H1 (cell line): ENCODE data around the gene ATPAF2. TPM values are rescaled to one million over a fixed set of nuclear protein-coding genes. Genes with fewer than 3 reads are reported as not detected.

Experiments
- CTCF ChIA-PET: fragments of 300-600 bp; sonication (Branson Sonifier 250); formaldehyde crosslinking; loops from one replicate; lab custom pipeline; 2021; ENCODE audit not compliant: partially characterized antibody; lab: Charles Lee
- POLR2A ChIA-PET: fragments of 300-600 bp; sonication (Branson Sonifier 250); formaldehyde crosslinking; loops from one replicate; lab custom pipeline; 2021; ENCODE audit warnings: inconsistent platforms; ENCODE audit not compliant: partially characterized antibody; lab: Charles Lee
- DNase-seq, 2 experiments: peaks; one replicate each; pipeline versions ENCODE4 v3.0.0 to v3.0.0-alpha.2; 2010 to 2022; ENCODE audit warnings: low spot score in 2 of 2, low read depth in 1 of 2, mixed read lengths in 1 of 2
- FAIRE-seq: peaks from 2 replicates; lab custom pipeline; 2011; peaks lifted over from hg19 to GRCh38; lab: Jason Lieb, UNC
- H2AFZ ChIP-seq: 2 replicates; pipeline ENCODE4 v1.8.1; 2012; ENCODE audit warnings: low read length, inconsistent platforms
- H2AK5ac ChIP-seq: 2 replicates; pipeline ENCODE4 v1.6.1; 2013; ENCODE audit warnings: low read depth, low read length
- H2BK120ac ChIP-seq: replicated peaks from 2 replicates; pipeline ENCODE3; 2013; ENCODE audit warnings: low read depth, low read length, inconsistent platforms
- H2BK12ac ChIP-seq: 2 replicates; pipeline ENCODE4 v1.6.1; 2013; ENCODE audit warnings: low read depth, low read length
- H2BK15ac ChIP-seq: 2 replicates; pipeline ENCODE4 v1.6.1; 2013; ENCODE audit warnings: low read length
- H2BK20ac ChIP-seq: 2 replicates; pipeline ENCODE4 v1.6.1; 2013; ENCODE audit warnings: low read length
- H2BK5ac ChIP-seq: 2 replicates; pipeline ENCODE4 v1.6.1; 2013; ENCODE audit warnings: low read depth, low read length
- H3K14ac ChIP-seq: 2 replicates; pipeline ENCODE4 v1.6.1; 2013; ENCODE audit warnings: inconsistent platforms; ENCODE audit not compliant: insufficient read length
- H3K18ac ChIP-seq: 2 replicates; pipeline ENCODE4 v1.6.1; 2013; ENCODE audit warnings: low read length; ENCODE audit errors: extremely low read depth
- H3K23ac ChIP-seq: 2 replicates; pipeline ENCODE4 v1.6.1; 2013; ENCODE audit warnings: inconsistent platforms; ENCODE audit not compliant: insufficient read length
- H3K23me2 ChIP-seq: 2 replicates; pipeline ENCODE4 v1.6.1; 2013; ENCODE audit warnings: low read depth, low read length
- H3K27ac ChIP-seq: 2 replicates; pipeline ENCODE4 v1.6.1; 2011; ENCODE audit warnings: low read depth, low read length, inconsistent platforms
- H3K27me3 ChIP-seq, 4 experiments: replicated peaks in 1 of 4; 1 replicate in 1 of 4; 2 replicates in 3 of 4; pipeline versions ENCODE4 v1.6.1 to v1.8.1; 2011 to 2013; ENCODE audit warnings: low read length in 3 of 4, mild to moderate bottlenecking in 3 of 4, inconsistent platforms in 2 of 4, mixed read lengths in 2 of 4, moderate library complexity in 1 of 4; ENCODE audit not compliant: control insufficient read depth in 3 of 4, insufficient read depth in 3 of 4; ENCODE audit errors: extremely low read depth in 1 of 4
- H3K36me3 ChIP-seq, 4 experiments: 2 replicates each; pipeline versions ENCODE4 v1.6.1 to v1.8.1; 2011 to 2013; ENCODE audit warnings: mild to moderate bottlenecking in 4 of 4, low read length in 3 of 4, moderate library complexity in 2 of 4, control low read depth in 1 of 4, inconsistent platforms in 1 of 4; ENCODE audit not compliant: insufficient read depth in 4 of 4, control insufficient read depth in 2 of 4
- H3K4ac ChIP-seq: replicated peaks from 2 replicates; pipeline ENCODE3; 2013; ENCODE audit warnings: low read length, low read depth, mixed read lengths, inconsistent platforms; ENCODE audit not compliant: insufficient read length
- H3K4me1 ChIP-seq, 4 experiments: replicated peaks in 1 of 4; 1 replicate in 1 of 4; 2 replicates in 3 of 4; pipeline versions ENCODE4 v1.6.1 to v1.8.1; 2011 to 2013; ENCODE audit warnings: low read length in 3 of 4, inconsistent platforms in 2 of 4, mixed read lengths in 1 of 4; ENCODE audit not compliant: insufficient read depth in 4 of 4, control insufficient read depth in 3 of 4
- H3K4me2 ChIP-seq, 2 experiments: 2 replicates each; pipeline versions ENCODE4 v1.6.1 to v1.8.1; 2011 to 2013; ENCODE audit warnings: low read depth in 2 of 2, low read length in 2 of 2, control low read depth in 1 of 2, inconsistent platforms in 1 of 2, mild to moderate bottlenecking in 1 of 2; ENCODE audit not compliant: insufficient read depth in 1 of 2
- H3K4me3 ChIP-seq, 4 experiments: fragments of 200-600, 300-600 bp in 1 of 4; sonication (generic), shearing (Covaris generic), sonication (Bioruptor Twin) in 1 of 4; 2 replicates each; pipeline versions ENCODE4 v1.5.1 to v1.8.1; 2011 to 2016; ENCODE audit warnings: low read length in 4 of 4, low read depth in 3 of 4, control low read depth in 2 of 4, inconsistent platforms in 2 of 4, mild to moderate bottlenecking in 2 of 4, mixed read lengths in 1 of 4, moderate library complexity in 1 of 4; ENCODE audit not compliant: insufficient read depth in 2 of 4; ENCODE audit errors: extremely low read depth in 1 of 4
- H3K56ac ChIP-seq: replicated peaks from 2 replicates; pipeline ENCODE3; 2013; ENCODE audit warnings: low read depth, mild to moderate bottlenecking, mixed read lengths, low read length, inconsistent platforms; ENCODE audit not compliant: insufficient read length
- H3K79me1 ChIP-seq: 2 replicates; pipeline ENCODE4 v1.6.1; 2013; ENCODE audit warnings: low read depth, low read length, control low read depth
- H3K79me2 ChIP-seq, 2 experiments: 2 replicates each; pipeline versions ENCODE4 v1.6.1 to v1.8.1; 2012 to 2013; ENCODE audit warnings: low read length in 2 of 2, mild to moderate bottlenecking in 2 of 2, inconsistent platforms in 1 of 2; ENCODE audit not compliant: insufficient read depth in 2 of 2, control insufficient read depth in 1 of 2
- H3K9ac ChIP-seq, 4 experiments: replicated peaks in 1 of 4; 1 replicate in 1 of 4; 2 replicates in 3 of 4; pipeline versions ENCODE4 v1.6.1 to v1.8.1; 2011 to 2013; ENCODE audit warnings: low read depth in 3 of 4, low read length in 3 of 4, control low read depth in 2 of 4, mild to moderate bottlenecking in 2 of 4, moderate library complexity in 2 of 4, inconsistent platforms in 1 of 4; ENCODE audit errors: extremely low read depth in 1 of 4
- H3K9me3 ChIP-seq, 2 experiments: 2 replicates each; pipeline versions ENCODE4 v1.6.1 to v1.8.1; 2012 to 2013; ENCODE audit warnings: mild to moderate bottlenecking in 2 of 2, moderate library complexity in 2 of 2, control low read depth in 1 of 2, inconsistent platforms in 1 of 2, low read depth in 1 of 2, low read length in 1 of 2, mixed read lengths in 1 of 2; ENCODE audit not compliant: insufficient read depth in 2 of 2
- H4K20me1 ChIP-seq, 2 experiments: replicated peaks in 1 of 2; 2 replicates each; pipeline versions ENCODE3 to v1.8.1; 2011 to 2013; ENCODE audit warnings: inconsistent platforms in 2 of 2, low read length in 2 of 2, mild to moderate bottlenecking in 1 of 2; ENCODE audit not compliant: insufficient read depth in 2 of 2, control insufficient read depth in 1 of 2
- H4K5ac ChIP-seq: 2 replicates; pipeline ENCODE4 v1.6.1; 2013; ENCODE audit warnings: low read length, low read depth, mixed read lengths, inconsistent platforms; ENCODE audit not compliant: insufficient read length
- H4K8ac ChIP-seq: 2 replicates; pipeline ENCODE4 v1.8.0; 2013; ENCODE audit warnings: mild to moderate bottlenecking, moderate library complexity, low read length, inconsistent platforms; ENCODE audit not compliant: insufficient read depth; ENCODE audit errors: extremely low read depth
- H4K91ac ChIP-seq: replicated peaks from 2 replicates; pipeline ENCODE3; 2013; ENCODE audit warnings: low read length, mixed read lengths, inconsistent platforms; ENCODE audit not compliant: insufficient read length
- JUN ChIP-seq: IDR thresholded peaks from 2 replicates; pipeline ENCODE4 v1.6.1; 2011; ENCODE audit warnings: low read depth, mild to moderate bottlenecking, improper control_type of control experiment, low read length
- PHF8 ChIP-seq: fragments of 200-600 bp; sonication (generic); conservative IDR thresholded peaks from 2 replicates; pipeline ENCODE4 v1.7.1; 2012; ENCODE audit warnings: low read depth, mild to moderate bottlenecking, inconsistent platforms, low read length, moderate library complexity
- RBBP5 ChIP-seq: IDR thresholded peaks from 2 replicates; pipeline ENCODE4 v1.7.1; 2012; ENCODE audit warnings: low read depth, mild to moderate bottlenecking, inconsistent platforms, low read length, moderate library complexity, borderline replicate concordance
- SAP30 ChIP-seq: fragments of 300-600 bp; sonication (generic); IDR thresholded peaks from 2 replicates; pipeline ENCODE4 v1.7.1; 2012; ENCODE audit warnings: low read length, moderate library complexity, mild to moderate bottlenecking, inconsistent platforms; ENCODE audit not compliant: insufficient read depth, insufficient replicate concordance
- WGBS, 2 experiments: shearing (Covaris generic) in 1 of 2; methylation state at CpG; one replicate each; pipeline versions ENCODE4 v1.1.6 to v1.1.7; 2013 to 2015; ENCODE audit warnings: low lambda C conversion rate in 2 of 2, mixed read lengths in 2 of 2, inconsistent platforms in 1 of 2, low coverage in 1 of 2, missing lambda C conversion rate in 1 of 2; ENCODE audit not compliant: insufficient replicate concordance in 2 of 2, insufficient coverage in 1 of 2, insufficient read length in 1 of 2; ENCODE audit errors: extremely low coverage in 1 of 2, missing lambda C conversion rate in 1 of 2; 5-methylcytosine and 5-hydroxymethylcytosine counted together
- polyA plus RNA-seq, 7 experiments: library from polyadenylated mRNA; depleted of rRNA in 3 of 7; stranded (reverse) in 5 of 7; unstranded in 2 of 7; fragments of >200 nt in 5 of 7; fragments of 200-250 nt in 2 of 7; gene quantifications; 1 replicate in 5 of 7; 2 replicates in 1 of 7; 4 replicates in 1 of 7; pipeline versions ENCODE4 v1.2.1 to v1.2.3, GENCODE V29; 2011 to 2013; ENCODE audit warnings: missing spikeins in 2 of 7, mixed read lengths in 2 of 7
- total RNA-seq: library from RNA; stranded (reverse); fragmentation: NEBNext Ultra II Directional; extraction: Animal tissue kit (Norgen Biotek cat#: 25700); gene quantifications from 2 replicates; pipeline ENCODE4 v1.2.1, GENCODE V29; 2021

ATPAF2 gene
- total and polyA plus RNA-seq, 2 of the 8 experiments (the other 6 are each of a cell fraction or from before 2014, with no cell fraction given), result 19.6 to 22.9 TPM

- FAIRE-seq (no peak), DNase-seq (no peak)
- H3K4me3 ChIP-seq, result no peak overlapping the region
- 89% methylated on average over 14 of the region's 14 CpGs; no CpG with 5 or more reads in 1 of the 2 experiments for WGBS, 2 experiments
- no peak overlapping the region for H2AFZ ChIP-seq
- H4K8ac ChIP-seq, result no peak overlapping the region; the same call in 1 of the 2 replicates
- no peaks in the 10 kb centered on the region; a peak in 1 of 7 replicates for H3K27me3 ChIP-seq
- H3K14ac ChIP-seq, result no peak overlapping the region
- H3K4me1 ChIP-seq, result no peaks in the 10 kb centered on the region; a peak in 1 of 7 replicates
- H4K20me1 ChIP-seq, result no peaks in the 10 kb centered on the region
- H3K56ac ChIP-seq, result no peak overlapping the region
- no peaks in the 10 kb centered on the region for H3K23me2 ChIP-seq
- no peak overlapping the region for H2BK20ac ChIP-seq
- no peak overlapping the region for H4K5ac ChIP-seq
- no peak overlapping the region for H2BK15ac ChIP-seq
- no peaks in the 10 kb centered on the region for H3K9me3 ChIP-seq
- no peak overlapping the region for H2BK120ac ChIP-seq
- H3K36me3 ChIP-seq, result no peaks in the 10 kb centered on the region
- no peak for TF ChIP-seq SAP30
- TF ChIP-seq RBBP5, result no peak
- TF ChIP-seq PHF8, result no peak
- no peak for TF ChIP-seq JUN
- H2BK12ac ChIP-seq, result no peak overlapping the region
- no peak overlapping the region for H3K23ac ChIP-seq
- H2BK5ac ChIP-seq, result no peak overlapping the region
- H2AK5ac ChIP-seq, result no peak overlapping the region
- no peak overlapping the region for H4K91ac ChIP-seq
- H3K27ac ChIP-seq, result no peak overlapping the region
- ChIA-PET CTCF (interaction anchor here (1.2 to 3.9 kb wide), 5 partner anchors 13 to 98 kb away, joined by 4 to 23 read pairs (median 5); no protein-coding TSS in a partner anchor), POLR2A (no interaction called here)
- H3K4ac ChIP-seq, result no peak overlapping the region
- no peak overlapping the region for H3K18ac ChIP-seq
- no peaks in the 10 kb centered on the region for H3K79me1 ChIP-seq
- H3K9ac ChIP-seq, result no peak overlapping the region
- no peaks in the 10 kb centered on the region for H3K79me2 ChIP-seq
- no peak overlapping the region for H3K4me2 ChIP-seq
These were observed 51.1 kb downstream of the ATPAF2 start for GRCh38 chr17:17987901-17988300.
